Astrocyte (in vitro differentiated cells and primary cell): ENCODE results near the gene MAGEB5. TPM values are rescaled to one million over a fixed set of nuclear protein-coding genes. Genes with fewer than 3 reads are reported as not detected.
"Not testable (repeated sequence)": the region's sequence is repeated elsewhere in the genome, so short reads cannot be mapped to it uniquely, and the experiment has no call there.

Source experiments
- DNase-seq: peaks from one replicate; pipeline ENCODE4 v3.0.0-alpha.2; 2010; ENCODE audit warnings: low read depth
- FAIRE-seq: peaks from 2 replicates; lab custom pipeline; 2011; peaks lifted over from hg19 to GRCh38; lab: Jason Lieb, UNC
- H2AFZ ChIP-seq: 2 replicates; pipeline ENCODE4 v1.6.0; 2012; ENCODE audit warnings: low read depth, low read length, inconsistent platforms
- H3K27ac ChIP-seq: 2 replicates; pipeline ENCODE4 v1.5.1; 2011; ENCODE audit warnings: low read depth, low read length, inconsistent platforms
- H3K27me3 ChIP-seq: 2 replicates; pipeline ENCODE4 v1.6.0; 2011; ENCODE audit warnings: low read length, inconsistent platforms; ENCODE audit not compliant: insufficient read depth
- H3K36me3 ChIP-seq: 2 replicates; pipeline ENCODE4 v1.5.1; 2011; ENCODE audit warnings: low read length, inconsistent platforms; ENCODE audit not compliant: insufficient read depth
- H3K4me1 ChIP-seq: 2 replicates; pipeline ENCODE4 v1.5.1; 2011; ENCODE audit warnings: low read length, inconsistent platforms; ENCODE audit not compliant: insufficient read depth
- H3K4me2 ChIP-seq: 2 replicates; pipeline ENCODE4 v1.6.0; 2012; ENCODE audit warnings: low read length, inconsistent platforms
- H3K4me3 ChIP-seq: 2 replicates; pipeline ENCODE4 v1.5.1; 2011; ENCODE audit warnings: low read depth, mild to moderate bottlenecking, low read length, inconsistent platforms; ENCODE audit not compliant: insufficient read depth
- H3K79me2 ChIP-seq: 2 replicates; pipeline ENCODE4 v1.6.0; 2012; ENCODE audit warnings: mild to moderate bottlenecking, low read length, inconsistent platforms; ENCODE audit not compliant: insufficient read depth
- H3K9ac ChIP-seq: 2 replicates; pipeline ENCODE4 v1.6.0; 2012; ENCODE audit warnings: mild to moderate bottlenecking, low read length, inconsistent platforms
- H3K9me3 ChIP-seq: 2 replicates; pipeline ENCODE4 v1.5.1; 2012; ENCODE audit warnings: low read depth, mild to moderate bottlenecking, low read length, inconsistent platforms; ENCODE audit not compliant: insufficient read depth
- H4K20me1 ChIP-seq: 2 replicates; pipeline ENCODE4 v1.6.0; 2012; ENCODE audit warnings: low read length, inconsistent platforms; ENCODE audit not compliant: insufficient read depth
- H3K27ac Mint-ChIP-seq: one replicate; pipeline ENCODE4 v1.8.0; 2021; ENCODE audit warnings: mild to moderate bottlenecking, mixed read lengths; ENCODE audit not compliant: unreplicated experiment
- H3K27me3 Mint-ChIP-seq: one replicate; pipeline ENCODE4 v1.8.0; 2021; ENCODE audit warnings: low read depth, mixed read lengths; ENCODE audit not compliant: unreplicated experiment
- H3K36me3 Mint-ChIP-seq: one replicate; pipeline ENCODE4 v1.8.0; 2021; ENCODE audit warnings: low read depth, mixed read lengths; ENCODE audit not compliant: unreplicated experiment
- H3K4me1 Mint-ChIP-seq: one replicate; pipeline ENCODE4 v1.8.0; 2021; ENCODE audit warnings: low read depth, mixed read lengths; ENCODE audit not compliant: unreplicated experiment
- H3K4me3 Mint-ChIP-seq: one replicate; pipeline ENCODE4 v1.8.0; 2021; ENCODE audit warnings: mild to moderate bottlenecking, moderate library complexity, mixed read lengths; ENCODE audit not compliant: unreplicated experiment
- H3K9me3 Mint-ChIP-seq: one replicate; pipeline ENCODE4 v1.8.0; 2021; ENCODE audit warnings: mild to moderate bottlenecking, mixed read lengths; ENCODE audit not compliant: unreplicated experiment
- CTCF ChIP-seq: IDR thresholded peaks from 2 replicates; pipeline ENCODE4 v1.5.1; 2011; ENCODE audit warnings: low read depth, mild to moderate bottlenecking, inconsistent platforms, low read length, moderate library complexity; ENCODE audit not compliant: insufficient read depth
- EZH2 ChIP-seq: IDR thresholded peaks from 2 replicates; pipeline ENCODE4 v1.6.1; 2012; ENCODE audit warnings: mild to moderate bottlenecking, low read length, inconsistent platforms; ENCODE audit not compliant: insufficient read depth
- total RNA-seq: library from RNA; stranded (reverse); gene quantifications from 2 replicates; pipeline ENCODE4 v1.2.1, GENCODE V29; 2021

MAGEB5 gene
- total RNA-seq, 1 donor from 2014 or later: not detected

DNA sequence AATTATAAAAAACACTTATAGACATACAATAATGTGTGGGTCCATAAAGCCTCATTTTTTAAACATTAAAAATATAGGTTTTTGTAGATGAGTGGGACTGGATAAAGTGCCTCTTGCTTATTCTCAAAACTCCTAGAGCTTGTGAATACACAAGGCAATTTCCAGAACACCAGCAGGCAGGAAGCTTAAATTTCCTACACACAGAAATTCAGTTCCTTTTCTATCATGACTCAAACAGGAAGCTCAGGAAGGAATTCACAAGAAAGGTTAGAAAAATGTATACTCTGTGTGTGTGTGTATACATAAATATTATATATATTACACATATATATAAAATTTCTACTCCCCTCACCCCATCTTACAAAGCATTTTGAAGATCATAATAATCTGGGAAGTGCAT lies 12.4 kb upstream of the MAGEB5 start:
- Histone ChIP-seq H3K36me3 (no peaks in the 10 kb centered on the region), H3K4me3 (no peak overlapping the region), H3K27ac (no peak overlapping the region), H3K9me3 (no peaks in the 10 kb centered on the region), H3K9ac (no peak overlapping the region), H3K4me1 (no peaks in the 10 kb centered on the region), H4K20me1 (no peaks in the 10 kb centered on the region), H3K79me2 (no peaks in the 10 kb centered on the region), H3K27me3 (no peaks in the 10 kb centered on the region), H3K4me2 (no peak overlapping the region), H2AFZ (no peak overlapping the region)
- no peaks in the 10 kb centered on the region for H3K4me1 Mint-ChIP-seq
- DNase-seq (no peak), FAIRE-seq (no peak)
- no peaks in the 10 kb centered on the region for H3K9me3 Mint-ChIP-seq
- no peak for TF ChIP-seq EZH2
- TF ChIP-seq CTCF: no peak
- H3K4me3 Mint-ChIP-seq: no peak overlapping the region
- H3K27ac Mint-ChIP-seq: no peak overlapping the region
- no peaks in the 10 kb centered on the region for H3K27me3 Mint-ChIP-seq
- H3K36me3 Mint-ChIP-seq: no peaks in the 10 kb centered on the region

DNA sequence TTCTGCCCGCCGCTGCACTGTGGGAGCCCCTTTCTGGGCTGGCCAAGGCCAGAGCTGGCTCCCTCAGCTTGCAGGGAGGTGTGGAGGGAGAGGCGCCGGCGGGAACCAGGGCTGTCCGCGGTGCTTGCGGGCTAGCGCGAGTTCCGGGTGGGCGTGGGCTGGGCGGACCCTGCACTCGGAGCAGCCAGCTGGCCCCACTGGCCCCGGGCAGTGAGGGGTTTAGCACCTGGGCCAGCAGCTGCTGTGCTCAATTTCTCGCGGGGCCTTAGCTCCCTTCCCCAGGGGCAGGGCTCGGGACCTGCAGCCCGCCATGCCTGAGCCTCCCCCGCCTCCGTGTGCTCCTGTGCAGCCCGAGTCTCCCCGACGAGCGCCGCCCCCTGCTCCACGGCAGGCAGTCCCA lies 11.3 kb upstream of the MAGEB5 start:
- H2AFZ ChIP-seq, H3K4me1 Mint-ChIP-seq, FAIRE-seq: not testable (repeated sequence)

GRCh38 chrX:26208012-26208411 lies 8.0 kb upstream of the MAGEB5 start:
- no peaks in the 10 kb centered on the region for H3K36me3 Mint-ChIP-seq
- H3K4me1 Mint-ChIP-seq: no peaks in the 10 kb centered on the region
- H3K4me2 ChIP-seq: no peak overlapping the region
- H3K4me1 ChIP-seq: no peaks in the 10 kb centered on the region
- no peaks in the 10 kb centered on the region for H3K9me3 Mint-ChIP-seq
- no peak overlapping the region for H3K27ac Mint-ChIP-seq
- H3K9ac ChIP-seq: no peak overlapping the region
- H3K27me3 ChIP-seq: no peaks in the 10 kb centered on the region
- H3K27ac ChIP-seq: no peak overlapping the region
- DNase-seq (no peak), FAIRE-seq (peak; percentile 79)
- no peaks in the 10 kb centered on the region for H3K9me3 ChIP-seq
- no peaks in the 10 kb centered on the region for H4K20me1 ChIP-seq
- H2AFZ ChIP-seq: no peak overlapping the region
- no peak overlapping the region for H3K4me3 Mint-ChIP-seq
- TF ChIP-seq EZH2 (no peak), CTCF (no peak)
- no peak overlapping the region for H3K4me3 ChIP-seq
- H3K36me3 ChIP-seq: no peaks in the 10 kb centered on the region
- H3K27me3 Mint-ChIP-seq: no peaks in the 10 kb centered on the region
- H3K79me2 ChIP-seq: no peaks in the 10 kb centered on the region

More for the DNA sequence above, 11.3 kb upstream of the MAGEB5 start:
- H3K36me3 Mint-ChIP-seq, H3K79me2 ChIP-seq, H3K9me3 Mint-ChIP-seq, H3K27me3 ChIP-seq, H3K4me3 Mint-ChIP-seq, DNase-seq, H3K4me2 ChIP-seq, H3K9ac ChIP-seq, H3K27ac Mint-ChIP-seq, H3K9me3 ChIP-seq, H3K36me3 ChIP-seq, H3K4me3 ChIP-seq, H3K27ac ChIP-seq, H3K4me1 ChIP-seq, H4K20me1 ChIP-seq, H3K27me3 Mint-ChIP-seq: not testable (repeated sequence)
